ENCODE data around the gene PCOLCE2.
A peak's percentile ranks its signal among the peaks of the same experiment; 100 is the strongest.

- TF ChIP-seq CTCF (conservative IDR thresholded peaks at IDR 0.05 in 1 of 2, IDR thresholded peaks at IDR 0.05 in 1 of 2; ENCODE audit: extremely low read depth in 1 of 2, insufficient read depth in 1 of 2, low read depth in 1 of 2, low read length in 2 of 2), result peak in 1 of 2 donors; percentile 15
- no peak for TF ChIP-seq EZH2 (IDR thresholded peaks at IDR 0.05; ENCODE audit: borderline replicate concordance, low read length)
Measured at GRCh38 chr3:142866841-142867631, 21.8 kb downstream of the PCOLCE2 start.

Measured in mammary epithelial cell (primary cell).